Spinal cord (tissue), 10 donors: ENCODE measurements around the gene MST1. TPM values are rescaled to one million over a fixed set of nuclear protein-coding genes. Genes with fewer than 3 reads are reported as not detected.

Source experiments
- DNase-seq, 6 donors: peaks; one replicate each; pipeline versions ENCODE4 v3.0.0 to v3.0.0-alpha.2; 2013 to 2015; ENCODE audit warnings: low spot score in 6 of 6, low read depth in 4 of 6
- H3K27ac ChIP-seq: one replicate; pipeline ENCODE4 v1.5.1; 2013; ENCODE audit warnings: low read depth, low read length, control low read depth
- H3K27me3 ChIP-seq: one replicate; pipeline ENCODE4 v1.6.1; 2013; ENCODE audit warnings: low read length; ENCODE audit not compliant: control insufficient read depth, insufficient read depth
- H3K36me3 ChIP-seq: one replicate; pipeline ENCODE4 v1.6.1; 2013; ENCODE audit warnings: low read length; ENCODE audit not compliant: control insufficient read depth, insufficient read depth
- H3K4me1 ChIP-seq: one replicate; pipeline ENCODE4 v1.6.1; 2013; ENCODE audit warnings: low read length; ENCODE audit not compliant: control insufficient read depth, insufficient read depth
- H3K4me3 ChIP-seq: one replicate; pipeline ENCODE4 v1.5.1; 2013; ENCODE audit warnings: low read depth, low read length, control low read depth
- H3K9me3 ChIP-seq: one replicate; pipeline ENCODE4 v1.6.1; 2013; ENCODE audit warnings: low read length; ENCODE audit not compliant: control insufficient read depth, insufficient read depth
- WGBS: methylation state at CpG from one replicate; pipeline ENCODE4 v1.1.5; 2013; ENCODE audit warnings: missing lambda C conversion rate; ENCODE audit not compliant: insufficient coverage; 5-methylcytosine and 5-hydroxymethylcytosine counted together
- polyA plus RNA-seq, 2 donors: library from polyadenylated mRNA; unstranded; fragments of 120-200 nt; gene quantifications; one replicate each; pipeline ENCODE4 v1.2.1, GENCODE V29; 2013; ENCODE audit not compliant: insufficient read length in 2 of 2
- total RNA-seq, 2 donors: library from RNA; depleted of rRNA in 1 of 2; stranded (reverse); fragments of 120-200 nt in 1 of 2; fragments of >200 nt in 1 of 2; gene quantifications; one replicate each; pipeline versions ENCODE4 v1.2.3 to v1.2.4, GENCODE V29; 2013 to 2014
- donor health status: healthy.

The MST1 gene
- total and polyA plus RNA-seq, 4 donors = 10.7 to 62.6 (median 44.1) TPM

DNA sequence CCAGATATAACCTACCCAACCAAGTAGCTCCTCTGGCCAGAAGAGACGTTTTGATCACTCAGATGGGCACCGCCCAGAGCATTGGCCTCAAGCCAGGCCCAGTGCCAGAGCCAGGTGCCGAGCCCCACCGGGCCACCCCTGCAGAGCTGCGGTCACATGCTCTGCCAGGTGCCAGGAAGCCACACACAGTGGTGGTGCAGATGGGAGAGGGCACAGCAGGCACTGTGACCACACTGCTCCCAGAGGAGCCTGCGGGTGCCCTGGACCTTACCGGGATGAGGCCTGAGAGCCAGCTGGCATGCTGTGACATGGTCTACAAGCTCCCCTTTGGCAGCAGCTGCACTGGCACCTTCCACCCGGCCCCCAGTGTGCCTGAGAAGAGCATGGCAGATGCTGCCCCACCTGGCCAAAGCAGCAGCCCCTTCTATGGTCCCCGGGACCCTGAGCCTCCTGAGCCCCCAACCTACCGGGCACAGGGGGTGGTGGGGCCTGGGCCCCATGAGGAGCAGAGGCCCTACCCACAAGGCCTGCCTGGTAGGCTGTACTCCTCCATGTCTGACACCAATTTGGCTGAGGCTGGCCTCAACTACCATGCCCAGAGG, 34.2 kb downstream of the MST1 start:
- H3K4me1 ChIP-seq = peaks cover 24% of the 10 kb centered on the region
- no peak overlapping the region for H3K4me3 ChIP-seq
- no peak overlapping the region for H3K27ac ChIP-seq
- no peaks in the 10 kb centered on the region for H3K9me3 ChIP-seq
- H3K27me3 ChIP-seq = no peaks in the 10 kb centered on the region
- H3K36me3 ChIP-seq = peaks cover 88% of the 10 kb centered on the region
- 73% methylated on average over 10 of the region's 10 CpGs for WGBS
- no peak for DNase-seq

- Histone ChIP-seq H3K4me1 (peaks cover 24% of the 10 kb centered on the region), H3K4me3 (no peak overlapping the region), H3K27ac (no peak overlapping the region), H3K27me3 (no peaks in the 10 kb centered on the region), H3K9me3 (no peaks in the 10 kb centered on the region), H3K36me3 (peaks cover 83% of the 10 kb centered on the region)
- DNase-seq = no peak
- 93% methylated on average over 17 of the region's 17 CpGs for WGBS
These were observed 35.0 kb downstream of the MST1 start for GRCh38 chr3:49654176-49654825.

DNA sequence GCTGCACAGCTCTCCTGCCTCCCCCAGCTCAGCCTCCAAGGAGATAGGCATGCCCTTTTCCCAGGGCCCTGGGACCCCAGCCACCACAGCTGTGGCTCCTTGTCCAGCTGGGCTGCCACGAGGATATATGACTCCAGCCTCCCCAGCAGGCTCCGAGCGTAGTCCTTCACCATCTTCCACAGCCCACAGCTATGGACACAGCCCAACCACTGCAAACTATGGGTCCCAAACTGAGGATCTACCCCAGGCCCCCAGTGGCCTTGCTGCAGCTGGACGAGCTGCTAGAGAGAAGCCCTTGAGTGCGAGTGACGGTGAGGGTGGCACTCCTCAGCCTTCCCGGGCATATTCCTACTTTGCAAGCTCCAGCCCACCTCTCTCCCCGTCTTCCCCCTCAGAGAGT, 35.7 kb downstream of the MST1 start:
- WGBS = 82% methylated on average over 8 of the region's 8 CpGs
- no peak overlapping the region for H3K4me3 ChIP-seq
- no peaks in the 10 kb centered on the region for H3K27me3 ChIP-seq
- H3K4me1 ChIP-seq = peaks cover 18% of the 10 kb centered on the region
- DNase-seq = no peak
- no peak overlapping the region for H3K27ac ChIP-seq
- H3K9me3 ChIP-seq = no peaks in the 10 kb centered on the region
- H3K36me3 ChIP-seq = peaks cover 88% of the 10 kb centered on the region

DNA sequence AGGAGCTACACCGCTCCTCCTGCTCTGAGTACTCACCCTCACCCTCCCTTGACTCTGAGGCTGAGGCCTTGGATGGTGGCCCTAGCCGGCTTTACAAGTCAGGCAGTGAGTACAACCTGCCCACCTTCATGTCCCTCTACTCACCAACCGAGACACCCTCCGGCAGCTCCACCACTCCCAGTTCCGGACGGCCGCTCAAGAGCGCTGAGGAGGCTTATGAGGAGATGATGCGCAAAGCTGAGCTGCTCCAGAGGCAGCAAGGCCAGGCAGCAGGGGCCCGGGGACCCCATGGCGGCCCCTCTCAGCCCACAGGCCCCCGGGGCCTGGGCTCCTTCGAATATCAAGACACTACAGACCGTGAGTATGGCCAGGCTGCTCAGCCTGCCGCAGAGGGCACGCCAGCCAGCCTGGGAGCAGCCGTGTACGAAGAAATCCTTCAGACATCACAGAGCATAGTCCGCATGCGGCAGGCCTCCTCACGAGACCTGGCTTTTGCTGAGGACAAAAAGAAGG, 36.3 kb downstream of the MST1 start:
- no peak overlapping the region for H3K27ac ChIP-seq
- H3K27me3 ChIP-seq = no peaks in the 10 kb centered on the region
- H3K4me3 ChIP-seq = no peak overlapping the region
- no peaks in the 10 kb centered on the region for H3K9me3 ChIP-seq
- H3K36me3 ChIP-seq = peaks cover 87% of the 10 kb centered on the region
- 91% methylated on average over 16 of the region's 21 CpGs for WGBS
- no peak for DNase-seq
- H3K4me1 ChIP-seq = peaks cover 18% of the 10 kb centered on the region

DNA sequence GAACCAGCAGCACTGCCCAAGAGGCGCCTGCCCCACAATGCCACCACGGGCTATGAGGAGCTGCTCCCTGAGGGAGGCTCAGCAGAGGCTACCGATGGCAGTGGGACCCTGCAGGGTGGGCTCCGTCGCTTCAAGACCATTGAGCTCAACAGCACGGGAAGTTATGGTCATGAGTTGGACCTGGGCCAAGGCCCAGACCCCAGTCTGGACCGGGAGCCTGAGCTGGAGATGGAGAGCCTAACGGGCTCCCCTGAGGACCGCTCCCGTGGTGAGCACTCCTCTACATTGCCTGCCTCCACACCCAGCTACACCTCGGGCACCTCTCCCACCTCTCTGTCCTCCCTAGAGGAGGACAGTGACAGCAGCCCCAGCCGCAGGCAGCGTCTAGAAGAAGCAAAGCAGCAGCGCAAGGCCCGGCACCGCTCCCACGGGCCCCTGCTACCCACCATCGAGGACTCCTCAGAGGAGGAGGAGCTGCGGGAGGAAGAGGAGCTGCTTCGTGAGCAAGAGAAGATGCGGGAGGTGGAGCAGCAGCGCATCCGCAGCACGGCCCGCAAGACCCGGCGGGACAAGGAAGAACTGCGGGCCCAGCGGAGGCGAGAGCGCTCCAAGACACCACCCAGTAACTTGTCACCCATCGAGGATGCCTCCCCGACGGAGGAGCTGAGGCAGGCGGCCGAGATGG, 36.9 kb downstream of the MST1 start:
- Histone ChIP-seq H3K4me1 (peaks cover 18% of the 10 kb centered on the region), H3K27ac (no peak overlapping the region), H3K36me3 (peaks cover 81% of the 10 kb centered on the region), H3K9me3 (no peaks in the 10 kb centered on the region), H3K27me3 (no peaks in the 10 kb centered on the region), H3K4me3 (no peak overlapping the region)
- WGBS = 91% methylated on average over 33 of the region's 36 CpGs
- no peak for DNase-seq

GRCh38 chr3:49650637-49651036, 38.6 kb downstream of the MST1 start:
- Histone ChIP-seq H3K4me3 (no peak overlapping the region), H3K27ac (no peak overlapping the region), H3K9me3 (no peaks in the 10 kb centered on the region), H3K36me3 (peaks cover 64% of the 10 kb centered on the region), H3K4me1 (peaks cover 22% of the 10 kb centered on the region), H3K27me3 (no peaks in the 10 kb centered on the region)
- no peak for DNase-seq
- WGBS = 48% methylated on average over 5 of the region's 8 CpGs

GRCh38 chr3:49650177-49650576, 39.1 kb downstream of the MST1 start:
- DNase-seq = no peak
- Histone ChIP-seq H3K9me3 (no peaks in the 10 kb centered on the region), H3K27me3 (no peaks in the 10 kb centered on the region), H3K27ac (no peak overlapping the region), H3K4me3 (no peak overlapping the region), H3K4me1 (peaks cover 22% of the 10 kb centered on the region), H3K36me3 (peaks cover 63% of the 10 kb centered on the region)
- no CpG with 5 or more reads among the region's 1 CpG for WGBS

GRCh38 chr3:49649576-49649975, 39.7 kb downstream of the MST1 start:
- WGBS = 100% methylated on average over 1 of the region's 1 CpG
- Histone ChIP-seq H3K9me3 (no peaks in the 10 kb centered on the region), H3K36me3 (peaks cover 63% of the 10 kb centered on the region), H3K4me3 (no peak overlapping the region), H3K27ac (no peak overlapping the region), H3K4me1 (peaks cover 22% of the 10 kb centered on the region), H3K27me3 (no peaks in the 10 kb centered on the region)
- DNase-seq = no peak

- H3K4me3 ChIP-seq = no peak overlapping the region
- peaks cover 22% of the 10 kb centered on the region for H3K4me1 ChIP-seq
- no peaks in the 10 kb centered on the region for H3K9me3 ChIP-seq
- no peaks in the 10 kb centered on the region for H3K27me3 ChIP-seq
- DNase-seq = no peak
- 92% methylated on average over 3 of the region's 3 CpGs for WGBS
- no peak overlapping the region for H3K27ac ChIP-seq
- H3K36me3 ChIP-seq = peaks cover 63% of the 10 kb centered on the region
These were observed 40.8 kb downstream of the MST1 start for GRCh38 chr3:49648354-49649019.
